GM21619 (cell line): ENCODE results near the gene NAA10.
"Not testable (repeated sequence)": the region's sequence is repeated elsewhere in the genome, so short reads cannot be mapped to it uniquely, and the experiment has no call there.

ENCODE experiments used
- ATAC-seq: cut with Tn5 transposase; IDR thresholded peaks from one replicate; pipeline ENCODE4 v1.9.1; 2021; ENCODE audit not compliant: unreplicated experiment

Gene NAA10

GRCh38 chrX:153934762-153935325 lies at the start of gene NAA10:
TSS of gene NAA10 (minus strand) at chrX:153935037. CDS start at chrX:153934904, 133 bp downstream.
- peak; percentile 90 for ATAC-seq

GRCh38 chrX:153983321-153983801 lies 48.5 kb upstream of the NAA10 start:
- ATAC-seq, result no peak

- ATAC-seq, result no peak
Measured at GRCh38 chrX:153981771-153982533, 47.1 kb upstream of the NAA10 start.

GRCh38 chrX:153981231-153981630 lies 46.4 kb upstream of the NAA10 start:
- ATAC-seq, result no peak

GRCh38 chrX:153980394-153980793 lies 45.6 kb upstream of the NAA10 start:
- ATAC-seq, result not testable (repeated sequence)

- no peak for ATAC-seq
Measured at GRCh38 chrX:153974726-153975286, 40.0 kb upstream of the NAA10 start.

GRCh38 chrX:153974003-153974725 lies 39.3 kb upstream of the NAA10 start:
- no peak for ATAC-seq

- no peak for ATAC-seq
Measured at GRCh38 chrX:153973127-153974002, 38.5 kb upstream of the NAA10 start.

- ATAC-seq, result peak; percentile 38
Measured at GRCh38 chrX:153972368-153973126, 37.7 kb upstream of the NAA10 start, which contains the start of gene TMEM187. TSS of gene TMEM187 (plus strand) at chrX:153972754. CDS start at chrX:153982063, 9,309 bp downstream.

- peak; percentile 33 for ATAC-seq
Measured at GRCh38 chrX:153971450-153972367, 36.9 kb upstream of the NAA10 start, which contains the start of gene HCFC1. TSS of gene HCFC1 (minus strand) at chrX:153971818. CDS start at chrX:153970840, 978 bp downstream.

GRCh38 chrX:153971124-153971449 lies 36.2 kb upstream of the NAA10 start:
- ATAC-seq, result peak; percentile 30

- no peak for ATAC-seq
Measured at GRCh38 chrX:153970357-153971123, 35.7 kb upstream of the NAA10 start.

- ATAC-seq, result no peak
Measured at GRCh38 chrX:153969904-153970356, 35.1 kb upstream of the NAA10 start.

- ATAC-seq, result no peak
Measured at GRCh38 chrX:153969125-153969903, 34.5 kb upstream of the NAA10 start.

- ATAC-seq, result no peak
Measured at GRCh38 chrX:153968754-153969124, 33.9 kb upstream of the NAA10 start.

- no peak for ATAC-seq
Measured at GRCh38 chrX:153968255-153968654, 33.4 kb upstream of the NAA10 start.
